K562 (cell line): ENCODE measurements around the gene SART3. TPM values are rescaled to one million over a fixed set of nuclear protein-coding genes. Genes with fewer than 3 reads are reported as not detected.

Source experiments
- ATAC-seq: fragments of 200-7000 bp; cut with Tn5 transposase; 3 replicates; pipeline ENCODE4 v1.9.1; 2020; ENCODE audit warnings: moderate library complexity
- BruUV-seq: library from RNA; stranded (reverse); fragments of 400-500 nt; replicated peaks from 2 replicates; lab custom pipeline; 2021; lab: Mats Ljungman, UMichigan
- CTCF ChIA-PET: fragments of 300-600 bp; formaldehyde crosslinking; extraction: SDS; loops from one replicate; lab custom pipeline; 2021; ENCODE audit warnings: low intra/inter-chr PET ratio; lab: Yijun Ruan, JAX
- POLR2A ChIA-PET: fragments of 300-600, 350-650 bp; sonication (Branson Sonifier 250); formaldehyde crosslinking; extraction: SDS; loops from one replicate; lab custom pipeline; 2021; ENCODE audit warnings: antibody characterized with exemption, inconsistent platforms; lab: Yijun Ruan, JAX
- DNase-seq, 4 experiments: peaks; one replicate each; pipeline versions ENCODE4 v3.0.0 to v3.0.0-alpha.2; 2011 to 2018; ENCODE audit warnings: low spot score in 3 of 4, mixed read lengths in 3 of 4; ENCODE audit errors: extremely low read depth in 1 of 4
- FAIRE-seq: peaks from 2 replicates; lab custom pipeline; 2011; peaks lifted over from hg19 to GRCh38; lab: Jason Lieb, UNC
- H2AFZ ChIP-seq: 2 replicates; pipeline ENCODE4 v1.6.0; 2011; ENCODE audit warnings: low read depth, low read length, control low read depth, inconsistent platforms
- H3K27ac ChIP-seq: fragments of 200-600 bp; 3 replicates; pipeline ENCODE4 v1.8.0; 2011; ENCODE audit warnings: low read depth, mild to moderate bottlenecking, control low read depth, inconsistent platforms, low read length, moderate library complexity, mixed read lengths; ENCODE audit errors: extremely low read depth
- H3K27me3 ChIP-seq, 2 experiments: fragments of 300-600 bp in 1 of 2; 2 replicates in 1 of 2; 3 replicates in 1 of 2; pipeline versions ENCODE4 v1.6.0 to v1.8.0; 2011; ENCODE audit warnings: inconsistent platforms in 2 of 2, low read length in 2 of 2, mild to moderate bottlenecking in 1 of 2, mixed read lengths in 1 of 2, moderate library complexity in 1 of 2; ENCODE audit not compliant: control insufficient read depth in 2 of 2, insufficient read depth in 2 of 2
- H3K36me3 ChIP-seq: fragments of 300-600 bp; 3 replicates; pipeline ENCODE4 v1.8.0; 2011; ENCODE audit warnings: mild to moderate bottlenecking, low read length, inconsistent platforms; ENCODE audit not compliant: control insufficient read depth, insufficient read depth
- H3K4me1 ChIP-seq, 2 experiments: fragments of 200-600 bp in 1 of 2; replicated peaks in 1 of 2; 2 replicates in 1 of 2; 3 replicates in 1 of 2; pipeline versions ENCODE4 v1.5.1 to v1.8.0; 2011; ENCODE audit warnings: inconsistent platforms in 2 of 2, low read length in 2 of 2, mild to moderate bottlenecking in 1 of 2, mixed read lengths in 1 of 2, moderate library complexity in 1 of 2; ENCODE audit not compliant: control insufficient read depth in 2 of 2, insufficient read depth in 2 of 2
- H3K4me2 ChIP-seq: 2 replicates; pipeline ENCODE4 v1.6.1; 2011; ENCODE audit warnings: low read length, control low read depth, inconsistent platforms, mixed read lengths; ENCODE audit not compliant: insufficient read depth
- H3K4me3 ChIP-seq: fragments of 200-600 bp; sonication (generic), shearing (Covaris generic); 2 replicates; pipeline ENCODE4 v1.5.1; 2016; ENCODE audit warnings: control low read depth, inconsistent platforms
- H3K79me2 ChIP-seq: fragments of 200-600 bp; 3 replicates; pipeline ENCODE4 v1.8.0; 2011; ENCODE audit warnings: low read length, inconsistent platforms; ENCODE audit not compliant: control insufficient read depth, insufficient read depth
- H3K9ac ChIP-seq, 2 experiments: 2 replicates each; pipeline versions ENCODE4 v1.6.0 to v1.6.1; 2011; ENCODE audit warnings: low read depth in 2 of 2, low read length in 2 of 2, control low read depth in 1 of 2, inconsistent platforms in 1 of 2, mild to moderate bottlenecking in 1 of 2, mixed read lengths in 1 of 2; ENCODE audit not compliant: insufficient read depth in 1 of 2
- H3K9me1 ChIP-seq: one replicate; pipeline ENCODE4 v1.6.0; 2011; ENCODE audit warnings: inconsistent platforms, mild to moderate bottlenecking, low read length, moderate library complexity; ENCODE audit not compliant: control insufficient read depth, insufficient read depth
- H3K9me3 ChIP-seq: replicated peaks from 2 replicates; pipeline ENCODE4 v1.5.1; 2011; ENCODE audit warnings: low read depth, low read length, inconsistent platforms; ENCODE audit not compliant: control insufficient read depth, insufficient read depth
- H4K20me1 ChIP-seq: replicated peaks from 2 replicates; pipeline ENCODE4 v1.6.1; 2011; ENCODE audit warnings: low read length, inconsistent platforms, mixed read lengths; ENCODE audit not compliant: control insufficient read depth, insufficient read depth
- BCL6 ChIP-seq: fragments of 250-450 bp; sonication (Bioruptor Pico); IDR thresholded peaks from 2 replicates; pipeline ENCODE4 v1.4.0; 2020
- BDP1 ChIP-seq: IDR thresholded peaks from 3 replicates; pipeline ENCODE4 v1.6.1; 2011; ENCODE audit not compliant: insufficient read length, insufficient read depth
- BRD9 ChIP-seq: fragments of 450-650 bp; IDR thresholded peaks from 2 replicates; pipeline ENCODE4 v1.6.1; 2018; ENCODE audit warnings: low read depth; ENCODE audit not compliant: partially characterized antibody
- CBX5 ChIP-seq: IDR thresholded peaks from 2 replicates; pipeline ENCODE4 v1.6.1; 2014; ENCODE audit warnings: low read depth, borderline replicate concordance
- CC2D1A ChIP-seq: fragments of 450-650 bp; IDR thresholded peaks from 2 replicates; pipeline ENCODE4 v1.6.1; 2017; ENCODE audit warnings: mild to moderate bottlenecking
- CREB3 ChIP-seq: fragments of 450-650 bp; conservative IDR thresholded peaks from 2 replicates; pipeline ENCODE4 v1.6.1; 2016; ENCODE audit warnings: missing genetic modification characterization, low read depth, mild to moderate bottlenecking, missing compliant biosample characterization, moderate library complexity
- HNRNPL ChIP-seq: fragments of 200-400 bp; formaldehyde crosslinking; IDR thresholded peaks from 2 replicates; pipeline ENCODE4 v1.6.1; 2017; ENCODE audit warnings: low read depth, mild to moderate bottlenecking, low read length
- NBN ChIP-seq: fragments of 450-650 bp; IDR thresholded peaks from 2 replicates; pipeline ENCODE4 v1.6.1; 2016; ENCODE audit warnings: low read depth, mild to moderate bottlenecking
- RAD21 ChIP-seq, 2 experiments: fragments of 250-450 bp in 1 of 2; fragments of 450-650 bp in 1 of 2; sonication (Bioruptor Pico) in 1 of 2; formaldehyde crosslinking in 1 of 2; IDR thresholded peaks in 1 of 2; conservative IDR thresholded peaks in 1 of 2; 2 replicates each; pipeline versions ENCODE4 v1.4.0 to v1.8.0; 2020 to 2022; ENCODE audit warnings: mild to moderate bottlenecking in 2 of 2, moderate library complexity in 1 of 2
- ZFPM2 ChIP-seq: fragments of 250-450 bp; sonication (Bioruptor Pico); IDR thresholded peaks from 2 replicates; pipeline ENCODE4 v1.5.1; 2022; ENCODE audit warnings: mild to moderate bottlenecking
- ZHX1 ChIP-seq: fragments of 150-350 bp; conservative IDR thresholded peaks from 2 replicates; pipeline ENCODE4 v1.6.1; 2014; ENCODE audit warnings: low read length
- ZNF133 ChIP-seq: fragments of 250-450 bp; sonication (Bioruptor Pico); IDR thresholded peaks from 2 replicates; pipeline ENCODE4 v1.4.0; 2020; ENCODE audit warnings: mild to moderate bottlenecking
- ZNF212 ChIP-seq: fragments of 450-650 bp; formaldehyde crosslinking; IDR thresholded peaks from 2 replicates; pipeline ENCODE4 v1.4.0; 2020; ENCODE audit warnings: mild to moderate bottlenecking
- ZNF24 ChIP-seq: fragments of 450-650 bp; IDR thresholded peaks from 2 replicates; pipeline ENCODE4 v1.6.1; 2016
- ZNF445 ChIP-seq: fragments of 250-450 bp; sonication (Bioruptor Pico); IDR thresholded peaks from 2 replicates; pipeline ENCODE4 v1.4.0; 2020; ENCODE audit warnings: low read depth, mild to moderate bottlenecking, moderate library complexity
- ZNF518B ChIP-seq: fragments of 250-450 bp; sonication (Bioruptor Pico); IDR thresholded peaks from 2 replicates; pipeline ENCODE4 v1.5.0; 2021; ENCODE audit warnings: mild to moderate bottlenecking, moderate library complexity
- ZNF561 ChIP-seq: fragments of 450-650 bp; formaldehyde crosslinking; conservative IDR thresholded peaks from 2 replicates; pipeline ENCODE4 v1.4.0; 2020; ENCODE audit warnings: mild to moderate bottlenecking, moderate library complexity
- ZNF830 ChIP-seq: fragments of 250-450 bp; sonication (Bioruptor Pico); IDR thresholded peaks from 2 replicates; pipeline ENCODE4 v1.5.0; 2021; ENCODE audit warnings: mild to moderate bottlenecking
- WGBS: fragments of 100-300 bp; shearing (Covaris generic); methylation state at CpG from one replicate; pipeline ENCODE4 v1.1.6; 2016; ENCODE audit warnings: low coverage, mixed read lengths; ENCODE audit not compliant: insufficient coverage; ENCODE audit errors: missing lambda C conversion rate; 5-methylcytosine and 5-hydroxymethylcytosine counted together
- in situ Hi-C: fragments of 300-500 bp; cut with MboI; formaldehyde crosslinking; loops from 4 replicates; pipeline ENCODE4 v1.15.0; 2018; ENCODE audit warnings: inconsistent platforms, mixed read lengths
- intact Hi-C: fragments of 100-400 bp; cut with micrococcal nuclease; formaldehyde crosslinking; loops from 2 replicates; pipeline ENCODE4 v1.14.2; 2022
- polyA plus RNA-seq, 8 experiments: library from polyadenylated mRNA; depleted of rRNA in 4 of 8; stranded (reverse) in 5 of 8; unstranded in 3 of 8; fragments of >200 nt; fragmentation: Nextera tagmentation in 2 of 8; fragmentation: Illumina TruSeq in 1 of 8; extraction: Ambion mirVana in 2 of 8; extraction: Trizol in 1 of 8; gene quantifications; 2 replicates each; pipeline versions ENCODE4 v1.2.1 to v1.2.3, GENCODE V29; 2011 to 2014; ENCODE audit warnings: inconsistent platforms in 1 of 8, missing spikeins in 1 of 8
- total RNA-seq, 7 experiments: library from RNA; depleted of rRNA in 6 of 7; stranded (reverse); fragments of >200 nt in 6 of 7; fragmentation: Illumina TruSeq in 2 of 7; extraction: Trizol in 2 of 7; gene quantifications; 2 replicates each; pipeline versions ENCODE4 v1.2.1 to v1.2.3, GENCODE V29; 2011 to 2021; ENCODE audit warnings: low replicate concordance in 1 of 7

SART3 gene
- total and polyA plus RNA-seq, 9 of the 15 experiments (the other 6 are each of a cell fraction or from before 2014, with no cell fraction given) = 8.9 to 167 (median 56.7) TPM

- no TSS peak for BruUV-seq
- Histone ChIP-seq H4K20me1 (no peaks in the 10 kb centered on the region), H3K4me1 (no peaks in the 10 kb centered on the region), H3K9ac (no peak overlapping the region), H3K9me3 (peaks cover 9% of the 10 kb centered on the region; the same call in 1 of the 2 replicates), H3K27ac (no peak overlapping the region), H2AFZ (no peak overlapping the region), H3K36me3 (no peaks in the 10 kb centered on the region), H3K4me2 (no peak overlapping the region), H3K27me3 (peaks cover 0 to 7% of the 10 kb centered on the region in 2 experiments; a peak in 1 of 5 replicates), H3K4me3 (no peak overlapping the region), H3K79me2 (no peaks in the 10 kb centered on the region), H3K9me1 (no peaks in the 10 kb centered on the region)
- ChIA-PET POLR2A (no interaction called here), CTCF (no interaction called here)
- FAIRE-seq = no peak
- ATAC-seq = no peak
- no peak for DNase-seq
- intact Hi-C loops = no loop called here
- TF ChIP-seq NBN (no peak), ZNF212 (CRISPR knock-in tag) (no peak), ZNF133 (no peak), CREB3 (no peak), ZNF518B (CRISPR knock-in tag) (no peak), CBX5 (no peak), BDP1 (no peak), ZNF830 (CRISPR knock-in tag) (no peak), RAD21 (CRISPR knock-in tag; conservative IDR thresholded peaks at IDR 0.05 in 1 of 2, IDR thresholded peaks at IDR 0.05 in 1 of 2) (no peak), CC2D1A (no peak), BRD9 (no peak), ZNF445 (CRISPR knock-in tag) (no peak), ZNF24 (no peak), ZFPM2 (CRISPR knock-in tag) (no peak), ZHX1 (no peak), BCL6 (CRISPR knock-in tag) (no peak), ZNF561 (no peak), HNRNPL (no peak)
- 4% methylated on average over 7 of the region's 7 CpGs for WGBS
- in situ Hi-C loops = no loop called here
These were observed 55.8 kb downstream of the SART3 start for GRCh38 chr12:108505129-108505528.
